Peyer's patch (tissue), 4 donors: ENCODE results near the gene DPCD.

Experiments used
- POLR2A ChIP-seq, 2 donors: fragments of 450-650 bp; IDR thresholded peaks; one replicate each; pipeline ENCODE4 v1.5.1; 2017; ENCODE audit warnings: antibody characterized with exemption in 2 of 2, mild to moderate bottlenecking in 2 of 2, moderate library complexity in 2 of 2
- TF ChIP-seq, protein P1 (sequence below), 6 experiments: fragments of 450-650 bp in 4 of 6; fragments of 200-600 bp in 2 of 6; sonication (generic) in 1 of 6; IDR thresholded peaks; one replicate each; pipeline ENCODE4 v1.5.1; 2017 to 2019; ENCODE audit warnings: antibody characterized with exemption in 6 of 6, mild to moderate bottlenecking in 3 of 6, moderate library complexity in 1 of 6

DNA sequence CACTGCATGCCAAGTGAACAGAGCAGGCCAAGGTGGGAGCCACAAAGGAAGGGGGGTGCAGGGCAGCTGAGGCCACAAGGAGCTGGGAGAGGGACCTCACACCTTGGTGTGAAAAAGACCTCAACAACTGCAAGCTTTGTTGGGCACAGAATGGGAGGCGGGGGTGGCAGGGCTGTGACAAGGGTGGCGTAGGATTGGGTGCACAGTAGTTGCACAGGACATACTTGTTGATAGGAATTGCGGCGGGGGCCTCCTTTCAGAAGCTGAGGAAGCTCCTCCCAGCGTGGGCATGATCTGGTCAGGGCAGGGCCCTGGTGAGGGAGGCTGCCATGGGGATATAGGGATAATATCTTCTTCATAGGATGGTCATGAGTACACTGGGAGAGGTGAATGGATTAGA, 25.9 kb upstream of the DPCD start:
- no peak for TF ChIP-seq POLR2A (IDR thresholded peaks at IDR 0.05)
- TF ChIP-seq, protein P1, sequence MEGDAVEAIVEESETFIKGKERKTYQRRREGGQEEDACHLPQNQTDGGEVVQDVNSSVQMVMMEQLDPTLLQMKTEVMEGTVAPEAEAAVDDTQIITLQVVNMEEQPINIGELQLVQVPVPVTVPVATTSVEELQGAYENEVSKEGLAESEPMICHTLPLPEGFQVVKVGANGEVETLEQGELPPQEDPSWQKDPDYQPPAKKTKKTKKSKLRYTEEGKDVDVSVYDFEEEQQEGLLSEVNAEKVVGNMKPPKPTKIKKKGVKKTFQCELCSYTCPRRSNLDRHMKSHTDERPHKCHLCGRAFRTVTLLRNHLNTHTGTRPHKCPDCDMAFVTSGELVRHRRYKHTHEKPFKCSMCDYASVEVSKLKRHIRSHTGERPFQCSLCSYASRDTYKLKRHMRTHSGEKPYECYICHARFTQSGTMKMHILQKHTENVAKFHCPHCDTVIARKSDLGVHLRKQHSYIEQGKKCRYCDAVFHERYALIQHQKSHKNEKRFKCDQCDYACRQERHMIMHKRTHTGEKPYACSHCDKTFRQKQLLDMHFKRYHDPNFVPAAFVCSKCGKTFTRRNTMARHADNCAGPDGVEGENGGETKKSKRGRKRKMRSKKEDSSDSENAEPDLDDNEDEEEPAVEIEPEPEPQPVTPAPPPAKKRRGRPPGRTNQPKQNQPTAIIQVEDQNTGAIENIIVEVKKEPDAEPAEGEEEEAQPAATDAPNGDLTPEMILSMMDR (IDR thresholded peaks at IDR 0.05): no peak
